GM19240 (cell line): Measurements from ENCODE around the gene ATP6AP1.
"Not testable (repeated sequence)": the region's sequence is repeated elsewhere in the genome, so short reads cannot be mapped to it uniquely, and the experiment has no call there.

ENCODE experiments used
- DNase-seq: peaks from one replicate; pipeline ENCODE4 v3.0.0; 2011; ENCODE audit warnings: low spot score; ENCODE audit not compliant: insufficient read length

The ATP6AP1 gene

GRCh38 chrX:154428176-154429171 lies at the start of gene ATP6AP1:
Gene ATP6AP1 (plus strand): TSS chrX:154428677. CDS start chrX:154428693, 16 bp downstream.
- DNase-seq = peak; percentile 80

- peak; percentile 55 for DNase-seq
Measured at GRCh38 chrX:154378799-154379568, 49.5 kb upstream of the ATP6AP1 start, which contains the start of gene EMD. Gene EMD (plus strand): TSS chrX:154379295. CDS start chrX:154379485, 190 bp downstream.

GRCh38 chrX:154379569-154379951 lies 48.9 kb upstream of the ATP6AP1 start:
- DNase-seq = no peak

- DNase-seq = no peak
Measured at GRCh38 chrX:154380153-154380552, 48.3 kb upstream of the ATP6AP1 start.

GRCh38 chrX:154380787-154381186 lies 47.7 kb upstream of the ATP6AP1 start:
- no peak for DNase-seq

- no peak for DNase-seq
Measured at GRCh38 chrX:154381271-154381670, 47.2 kb upstream of the ATP6AP1 start.

- no peak for DNase-seq
Measured at GRCh38 chrX:154382483-154383069, 45.9 kb upstream of the ATP6AP1 start.

GRCh38 chrX:154383359-154384283 lies 44.9 kb upstream of the ATP6AP1 start:
- no peak for DNase-seq

GRCh38 chrX:154384284-154384892 lies 44.1 kb upstream of the ATP6AP1 start:
- no peak for DNase-seq

- DNase-seq = not testable (repeated sequence)
Measured at GRCh38 chrX:154388094-154388493, 40.4 kb upstream of the ATP6AP1 start.

- not testable (repeated sequence) for DNase-seq
Measured at GRCh38 chrX:154388649-154389048, 39.8 kb upstream of the ATP6AP1 start.

GRCh38 chrX:154389812-154390747 lies 38.4 kb upstream of the ATP6AP1 start:
- not testable (repeated sequence) for DNase-seq

GRCh38 chrX:154396363-154396762 lies 32.1 kb upstream of the ATP6AP1 start:
- not testable (repeated sequence) for DNase-seq

GRCh38 chrX:154396973-154397887 lies 31.2 kb upstream of the ATP6AP1 start:
- no peak for DNase-seq

- DNase-seq = peak; percentile 70
Measured at GRCh38 chrX:154397888-154398667, 30.4 kb upstream of the ATP6AP1 start, which contains the start of gene RPL10. Gene RPL10 (plus strand): TSS chrX:154398377. CDS start chrX:154398520, 143 bp downstream.

- DNase-seq = no peak
Measured at GRCh38 chrX:154398668-154399526, 29.6 kb upstream of the ATP6AP1 start.
